ENCODE measurements around the gene ZNF438.

DNA sequence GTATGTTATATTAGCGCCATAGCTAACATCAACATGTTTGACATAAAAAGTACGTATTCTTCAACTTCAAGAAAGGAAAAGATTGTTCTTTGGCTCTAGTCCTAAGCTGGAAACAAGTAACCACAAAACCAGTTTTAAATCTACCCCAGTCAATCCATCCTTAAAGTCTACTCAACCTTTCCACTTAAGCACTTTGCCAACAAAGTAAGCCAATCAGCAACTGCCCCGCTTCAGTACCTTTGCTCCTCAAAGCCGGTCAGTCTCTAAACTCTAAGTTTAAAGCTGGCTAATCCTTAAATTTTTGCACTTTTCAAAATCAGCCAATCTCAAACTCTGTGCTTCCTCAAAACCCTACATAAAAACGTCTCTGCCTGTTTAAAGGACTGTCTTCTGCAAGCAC is 8.1 kb downstream of the ZNF438 start:
- TF ChIP-seq, protein P1, sequence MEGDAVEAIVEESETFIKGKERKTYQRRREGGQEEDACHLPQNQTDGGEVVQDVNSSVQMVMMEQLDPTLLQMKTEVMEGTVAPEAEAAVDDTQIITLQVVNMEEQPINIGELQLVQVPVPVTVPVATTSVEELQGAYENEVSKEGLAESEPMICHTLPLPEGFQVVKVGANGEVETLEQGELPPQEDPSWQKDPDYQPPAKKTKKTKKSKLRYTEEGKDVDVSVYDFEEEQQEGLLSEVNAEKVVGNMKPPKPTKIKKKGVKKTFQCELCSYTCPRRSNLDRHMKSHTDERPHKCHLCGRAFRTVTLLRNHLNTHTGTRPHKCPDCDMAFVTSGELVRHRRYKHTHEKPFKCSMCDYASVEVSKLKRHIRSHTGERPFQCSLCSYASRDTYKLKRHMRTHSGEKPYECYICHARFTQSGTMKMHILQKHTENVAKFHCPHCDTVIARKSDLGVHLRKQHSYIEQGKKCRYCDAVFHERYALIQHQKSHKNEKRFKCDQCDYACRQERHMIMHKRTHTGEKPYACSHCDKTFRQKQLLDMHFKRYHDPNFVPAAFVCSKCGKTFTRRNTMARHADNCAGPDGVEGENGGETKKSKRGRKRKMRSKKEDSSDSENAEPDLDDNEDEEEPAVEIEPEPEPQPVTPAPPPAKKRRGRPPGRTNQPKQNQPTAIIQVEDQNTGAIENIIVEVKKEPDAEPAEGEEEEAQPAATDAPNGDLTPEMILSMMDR (conservative IDR thresholded peaks at IDR 0.05; ENCODE audit: low read depth, low read length), result no peak
- TF ChIP-seq EZH2 (IDR thresholded peaks at IDR 0.05; ENCODE audit: borderline replicate concordance, low read depth, low read length, poor library complexity, severe bottlenecking), result no peak
